ENCODE measurements around the gene CLDN14.
"Not testable (repeated sequence)": the region's sequence is repeated elsewhere in the genome, so short reads cannot be mapped to it uniquely, and the experiment has no call there.

CLDN14 gene

DNA sequence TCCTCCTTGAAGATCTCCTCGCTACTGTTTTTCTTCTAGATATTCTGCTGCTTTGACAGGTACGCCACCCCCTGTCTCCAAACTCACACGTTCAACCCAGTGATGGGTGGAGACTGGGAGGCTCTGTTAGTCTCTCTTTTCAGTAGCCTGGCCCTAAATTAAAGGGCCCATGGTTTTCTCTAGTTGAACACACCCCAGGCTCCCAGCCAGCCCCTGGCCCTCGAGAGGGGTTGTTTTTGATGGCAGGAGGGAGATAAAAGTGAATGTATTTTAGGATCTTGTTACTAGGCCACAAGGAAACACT is 21.6 kb upstream of the CLDN14 start:
- no peak for DNase-seq (ENCODE audit: low read depth, low spot score)

GRCh38 chr21:36499578-36500471 is 19.9 kb upstream of the CLDN14 start:
- no peak for DNase-seq (ENCODE audit: low read depth, low spot score)

GRCh38 chr21:36494557-36494956 is 14.6 kb upstream of the CLDN14 start:
- DNase-seq (ENCODE audit: low read depth, low spot score), result no peak

- peak; percentile 61 for DNase-seq (ENCODE audit: low read depth, low spot score)
Observed at GRCh38 chr21:36491209-36491910, 11.4 kb upstream of the CLDN14 start.

DNA sequence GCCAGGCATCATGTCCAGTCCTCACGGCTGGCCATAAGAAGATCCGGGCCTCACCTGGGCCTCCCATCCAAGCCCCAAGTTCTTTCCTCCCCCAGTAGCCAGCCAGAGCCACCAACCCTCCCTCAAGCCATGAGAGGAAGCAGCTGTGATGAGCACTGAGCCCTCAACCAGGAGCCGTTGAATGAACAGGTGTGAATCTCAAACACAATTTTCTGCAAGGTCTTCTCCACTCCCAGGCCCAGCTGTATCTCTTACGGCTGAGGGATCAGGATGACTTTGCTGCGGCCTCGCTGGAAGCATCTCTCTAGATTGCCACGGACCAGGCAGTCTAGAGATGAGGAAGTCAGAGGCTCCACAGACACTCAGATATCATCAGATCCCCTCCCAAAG is 9.8 kb upstream of the CLDN14 start:
- DNase-seq (ENCODE audit: low read depth, low spot score), result no peak

- no peak for DNase-seq (ENCODE audit: low read depth, low spot score)
Observed at GRCh38 chr21:36489103-36489775, 9.3 kb upstream of the CLDN14 start.

- no peak for DNase-seq (ENCODE audit: low read depth, low spot score)
Observed at GRCh38 chr21:36487641-36488307, 7.9 kb upstream of the CLDN14 start.

DNA sequence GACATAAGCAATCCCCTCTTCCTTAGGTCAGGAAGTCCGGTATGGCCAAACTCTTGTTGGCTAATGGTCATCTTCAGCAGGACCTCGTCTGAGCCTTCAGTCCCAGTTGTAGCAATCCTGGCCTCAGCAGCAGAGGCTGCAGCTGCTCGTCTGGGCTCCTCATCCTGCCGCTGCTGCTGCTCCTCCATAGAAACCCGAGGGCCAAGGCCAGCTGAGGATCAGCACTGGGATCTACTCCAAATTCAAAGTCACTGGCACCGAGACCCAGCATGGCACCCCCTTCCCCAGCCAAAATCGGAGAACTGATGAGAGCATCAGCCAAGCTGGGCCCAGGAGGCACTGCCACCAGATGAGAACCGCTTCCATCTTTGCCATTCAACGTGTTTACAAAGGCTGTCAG is 6.3 kb upstream of the CLDN14 start:
- DNase-seq (ENCODE audit: low read depth, low spot score), result no peak

DNA sequence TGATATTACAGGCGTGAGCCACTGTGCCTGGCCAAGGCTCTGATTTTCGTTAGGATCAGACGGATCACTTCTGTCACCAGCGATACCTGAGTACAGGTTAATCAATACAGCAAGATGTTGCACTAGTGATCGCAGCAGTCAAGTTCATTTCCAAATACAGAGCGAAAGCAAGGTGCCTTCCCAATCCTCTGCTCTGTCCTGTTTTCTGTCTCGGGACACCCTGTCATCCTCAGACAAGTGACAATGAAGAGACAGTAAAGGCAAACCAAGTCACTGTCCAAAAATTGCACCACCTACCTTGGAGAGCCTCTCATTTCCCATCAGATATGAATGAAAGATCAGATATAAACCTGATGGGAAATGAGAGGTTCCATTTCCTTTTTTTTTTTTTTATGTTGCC is 5.6 kb upstream of the CLDN14 start:
- no peak for DNase-seq (ENCODE audit: low read depth, low spot score)

DNA sequence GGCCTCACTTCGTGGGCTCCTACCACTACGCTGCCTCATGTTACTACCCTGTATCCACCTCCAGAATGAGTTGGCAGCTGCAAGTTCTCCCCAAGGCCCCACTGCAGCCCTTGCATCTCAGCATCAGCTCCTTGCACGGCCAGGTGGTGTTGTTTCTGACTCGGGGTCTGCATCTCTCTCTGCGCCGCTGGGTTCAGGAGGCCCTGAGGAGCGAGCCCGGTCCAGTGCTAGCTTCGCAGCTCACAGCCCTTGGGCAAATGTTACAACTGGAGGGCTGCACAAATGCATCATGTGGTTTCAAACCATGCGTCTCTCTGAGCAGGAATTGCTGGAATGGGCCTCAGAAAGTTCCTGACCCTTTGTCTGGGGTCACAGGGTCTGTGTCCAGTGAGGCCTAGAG is 3.2 kb upstream of the CLDN14 start:
- no peak for DNase-seq (ENCODE audit: low read depth, low spot score)

DNA sequence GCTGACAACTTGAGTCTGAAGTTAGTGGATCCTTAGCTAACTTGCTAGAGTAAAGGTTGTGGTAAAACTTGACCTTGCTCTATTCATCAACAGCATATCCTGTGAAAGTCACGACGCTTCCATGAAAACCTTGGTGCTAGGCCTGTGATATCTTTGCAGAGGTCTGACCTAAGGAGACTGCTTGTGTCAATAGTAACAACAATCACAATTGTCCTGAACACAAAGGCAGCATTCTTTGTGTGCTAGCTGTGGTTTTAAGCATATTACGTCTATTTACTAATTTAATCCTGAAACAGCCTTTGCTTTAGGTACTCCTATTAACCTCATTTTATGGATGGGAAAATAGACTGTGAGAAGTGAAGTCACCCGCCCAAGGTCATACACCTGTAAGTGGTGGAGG is 2.8 kb upstream of the CLDN14 start:
- DNase-seq (ENCODE audit: low read depth, low spot score), result no peak

DNA sequence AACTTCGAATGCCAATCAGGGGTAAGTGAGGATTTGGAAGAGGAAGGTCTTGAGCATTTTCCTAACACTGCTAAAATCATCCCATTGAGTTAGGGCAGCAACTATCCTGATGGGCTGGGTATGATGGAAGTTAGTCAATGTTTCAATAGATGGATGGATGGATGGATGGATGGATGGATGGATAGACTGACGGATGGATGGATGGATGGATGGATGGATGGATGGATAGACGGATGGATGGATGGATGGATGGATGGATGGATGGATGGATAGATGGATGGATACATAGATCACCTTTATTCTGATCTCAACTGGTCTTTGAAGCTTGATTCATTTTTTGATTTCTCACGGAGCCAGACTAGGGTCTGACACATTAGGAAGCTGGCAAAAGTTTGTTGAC is 2.3 kb upstream of the CLDN14 start:
- DNase-seq (ENCODE audit: low read depth, low spot score), result no peak

DNA sequence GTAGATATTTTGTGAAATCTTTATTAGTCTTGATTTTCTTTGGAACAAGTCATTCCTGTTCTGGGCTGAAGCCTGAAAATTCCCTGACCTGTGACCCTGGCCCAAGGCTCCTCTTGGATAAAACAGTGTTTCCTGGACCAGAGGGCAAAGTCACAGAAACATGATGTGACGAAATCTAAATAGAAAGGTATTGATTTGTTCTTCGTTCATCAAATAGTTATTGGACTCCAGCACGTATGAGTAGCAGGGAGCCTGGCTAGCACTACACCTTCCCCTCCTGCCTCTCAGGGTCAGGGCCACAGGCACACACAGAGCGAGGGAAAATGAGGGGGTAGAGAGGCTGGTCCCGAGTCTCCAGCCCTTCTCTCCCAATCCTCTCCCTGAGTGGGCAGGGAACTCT is 1.7 kb upstream of the CLDN14 start:
- no peak for DNase-seq (ENCODE audit: low read depth, low spot score)

GRCh38 chr21:36480618-36481017 is 696 bp upstream of the CLDN14 start:
- DNase-seq (ENCODE audit: low read depth, low spot score), result no peak

GRCh38 chr21:36478941-36479340 is 981 bp downstream of the CLDN14 start:
- DNase-seq (ENCODE audit: low read depth, low spot score), result no peak

DNA sequence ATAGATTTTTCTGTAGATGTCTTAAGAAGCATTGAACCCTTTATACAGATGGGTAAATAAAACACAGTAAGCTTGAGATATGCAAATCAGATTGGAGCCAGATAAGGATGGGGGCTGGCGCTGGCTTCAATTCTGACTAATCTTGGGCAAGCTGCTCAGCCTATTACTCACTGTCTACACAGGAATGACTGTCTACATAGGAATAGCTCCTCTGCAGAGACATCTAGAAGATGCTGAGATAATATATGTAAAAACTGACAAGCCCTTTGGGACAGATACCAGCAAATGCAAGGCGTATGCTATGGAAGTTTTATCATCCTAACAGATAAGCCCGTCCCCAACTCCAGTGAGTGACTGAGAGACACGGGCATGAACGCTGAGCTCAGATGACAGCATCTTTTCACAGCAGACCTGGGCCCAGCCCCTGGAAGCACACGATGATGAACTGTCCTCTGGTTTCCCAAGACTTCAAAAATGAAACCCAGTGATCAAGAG is 1.7 kb downstream of the CLDN14 start:
- no peak for DNase-seq (ENCODE audit: low read depth, low spot score)

GRCh38 chr21:36477559-36477958 is 2.4 kb downstream of the CLDN14 start:
- no peak for DNase-seq (ENCODE audit: low read depth, low spot score)

DNA sequence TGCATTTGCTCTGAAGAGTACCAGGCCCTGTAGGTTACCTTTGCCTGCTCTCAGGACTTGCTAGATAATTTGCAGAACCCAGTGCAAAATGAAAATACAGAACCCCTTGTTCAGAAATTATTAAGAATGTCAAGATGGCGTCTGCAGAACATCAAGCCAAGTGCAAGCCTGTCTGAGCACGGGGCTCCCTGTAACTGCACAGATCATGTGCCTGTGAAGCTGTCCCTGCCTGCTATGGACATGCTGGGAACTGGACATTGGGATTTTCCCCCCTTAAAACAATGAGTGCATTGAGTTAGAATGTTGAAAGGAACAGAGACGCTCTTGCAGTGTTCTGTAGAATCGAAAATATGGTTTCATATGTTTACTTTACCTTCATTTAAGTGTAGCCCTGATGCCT is 2.9 kb downstream of the CLDN14 start:
- no peak for DNase-seq (ENCODE audit: low read depth, low spot score)

GRCh38 chr21:36476541-36476940 is 3.4 kb downstream of the CLDN14 start:
- DNase-seq (ENCODE audit: low read depth, low spot score), result not testable (repeated sequence)

DNA sequence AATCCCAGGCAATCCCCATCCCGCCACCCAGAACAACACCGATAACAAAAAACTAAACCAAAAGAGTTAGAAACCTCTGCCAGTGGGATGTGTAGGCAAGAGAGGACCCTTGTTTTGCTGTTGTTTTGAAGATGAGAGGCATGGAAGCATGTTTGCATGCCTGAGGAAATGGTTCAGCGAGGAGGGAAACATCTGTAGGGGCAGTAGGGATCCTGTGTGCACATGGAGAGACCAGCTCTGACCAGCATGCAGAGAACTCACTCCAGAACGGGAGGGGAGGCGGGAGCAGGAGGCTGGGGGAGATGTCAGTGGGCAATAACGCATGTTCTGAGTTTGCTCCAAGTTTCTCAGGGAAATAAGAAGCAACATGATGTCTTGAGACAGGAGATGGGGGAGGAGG is 5.3 kb downstream of the CLDN14 start:
- DNase-seq (ENCODE audit: low read depth, low spot score), result no peak

DNA sequence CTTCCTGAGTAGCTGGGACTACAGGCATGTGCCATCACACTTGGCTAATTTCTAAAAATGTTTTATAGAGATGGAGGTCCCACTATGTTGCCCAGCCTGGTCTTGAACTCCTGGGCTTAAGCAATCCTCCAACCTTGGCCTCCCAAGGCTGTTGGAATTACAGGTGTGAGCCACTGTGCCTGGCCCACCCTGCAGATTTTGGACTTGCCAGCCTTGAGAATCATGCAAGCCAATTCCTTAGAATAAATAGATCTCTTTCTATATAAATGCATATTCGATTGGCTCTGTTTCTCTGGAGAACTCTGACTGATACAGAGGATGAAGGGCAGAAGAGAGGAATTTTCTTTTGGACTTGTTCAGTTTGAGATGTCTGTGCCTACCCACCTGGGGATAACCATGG is 6.7 kb downstream of the CLDN14 start:
- no peak for DNase-seq (ENCODE audit: low read depth, low spot score)

DNA sequence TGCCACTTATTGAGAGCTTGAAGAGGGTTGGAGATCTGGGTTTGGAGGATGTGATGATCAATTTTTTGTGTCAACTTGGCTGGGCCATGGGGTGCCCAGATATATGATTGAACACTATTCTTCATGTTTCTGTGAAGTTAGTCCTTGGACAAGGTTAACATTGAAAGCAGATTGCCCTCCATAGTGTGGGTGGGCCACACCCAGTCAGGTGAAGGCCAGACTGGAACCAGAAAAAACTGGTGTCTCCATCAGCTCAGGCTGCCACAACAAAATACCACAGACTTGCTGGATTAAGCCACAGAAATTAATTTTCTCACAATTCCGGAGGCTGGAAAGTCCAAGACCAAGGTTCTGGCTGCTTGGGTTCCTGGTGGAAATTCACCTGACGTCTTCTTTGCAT is 7.5 kb downstream of the CLDN14 start:
- DNase-seq (ENCODE audit: low read depth, low spot score), result no peak
